NCI-H82 treated with DMSO at 0.1 percent for 48 hours (cell line): Measurements from ENCODE around the gene RALGAPB.
"Not testable (repeated sequence)": the region's sequence is repeated elsewhere in the genome, so short reads cannot be mapped to it uniquely, and the experiment has no call there.

Experiments used
- DNase-seq: peaks from one replicate; lab custom pipeline; 2025; ENCODE audit not compliant: unreplicated experiment; lab: John Stamatoyannopoulos, UW

The RALGAPB gene

DNA sequence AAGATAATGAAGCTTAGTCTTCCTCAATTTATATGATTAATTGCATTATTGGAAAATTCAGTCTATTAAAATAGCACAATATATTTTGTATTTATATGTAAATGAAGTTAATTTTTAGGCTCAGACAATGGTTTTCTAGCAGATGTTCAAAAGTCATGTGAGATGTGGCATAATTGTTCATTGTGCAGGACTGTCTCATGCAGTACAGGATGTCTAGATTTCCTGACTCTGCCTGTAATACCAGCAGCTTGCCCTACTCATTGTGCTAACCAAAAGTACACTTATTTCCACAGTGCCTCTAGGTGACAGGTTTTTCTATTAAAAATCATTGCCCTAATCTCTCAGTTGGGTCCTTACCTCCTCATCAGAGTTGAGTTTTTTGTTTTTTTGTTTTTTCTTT is 12.4 kb downstream of the RALGAPB start:
- DNase-seq = no peak

DNA sequence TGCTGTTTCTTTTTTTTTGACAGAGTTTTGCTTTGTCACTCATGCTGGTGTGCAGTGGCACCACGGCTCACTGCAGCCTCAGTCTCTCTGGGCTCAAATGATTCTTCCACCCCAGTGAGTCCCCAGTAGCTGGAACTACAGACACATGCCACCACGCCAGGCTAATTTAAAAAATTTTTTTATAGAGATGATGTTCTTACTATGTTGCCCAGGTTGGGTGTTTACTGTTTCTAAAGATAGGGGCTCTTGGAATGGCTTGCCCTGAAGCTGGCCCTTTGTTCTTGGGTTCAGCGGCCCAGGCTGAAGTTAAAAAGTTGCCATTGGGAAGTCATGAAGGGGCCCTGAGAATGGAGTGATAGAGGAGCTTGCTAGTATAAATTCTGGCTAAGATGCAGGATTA is 16.5 kb downstream of the RALGAPB start:
- DNase-seq = no peak

- DNase-seq = no peak
Observed at GRCh38 chr20:38497246-38497935, 24.7 kb downstream of the RALGAPB start.

GRCh38 chr20:38498909-38499308 is 26.3 kb downstream of the RALGAPB start:
- no peak for DNase-seq

DNA sequence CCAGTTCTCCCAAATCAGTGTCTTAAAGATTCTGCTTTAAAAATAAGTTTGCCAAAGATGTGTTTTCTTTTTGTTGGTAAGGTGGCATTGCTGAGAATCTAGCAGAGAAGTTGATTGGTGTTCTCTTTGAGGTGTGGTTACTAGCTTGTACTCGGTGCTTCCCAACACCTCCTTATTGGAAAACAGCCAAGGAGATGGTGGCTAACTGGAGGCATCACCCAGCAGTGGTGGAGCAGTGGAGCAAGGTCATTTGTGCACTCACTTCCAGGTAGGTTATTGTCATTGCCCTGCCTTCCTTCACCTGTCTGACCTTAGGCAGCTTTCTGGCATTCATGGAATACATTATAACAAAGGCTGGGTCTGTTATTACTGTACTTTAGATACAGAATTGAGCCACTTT is 26.7 kb downstream of the RALGAPB start:
- no peak for DNase-seq

GRCh38 chr20:38501858-38502436 is 29.3 kb downstream of the RALGAPB start:
- no peak for DNase-seq

GRCh38 chr20:38504368-38505090 is 31.9 kb downstream of the RALGAPB start:
- no peak for DNase-seq

GRCh38 chr20:38505091-38505455 is 32.4 kb downstream of the RALGAPB start:
- DNase-seq = no peak

- DNase-seq = not testable (repeated sequence)
Observed at GRCh38 chr20:38511726-38512125, 39.1 kb downstream of the RALGAPB start.

DNA sequence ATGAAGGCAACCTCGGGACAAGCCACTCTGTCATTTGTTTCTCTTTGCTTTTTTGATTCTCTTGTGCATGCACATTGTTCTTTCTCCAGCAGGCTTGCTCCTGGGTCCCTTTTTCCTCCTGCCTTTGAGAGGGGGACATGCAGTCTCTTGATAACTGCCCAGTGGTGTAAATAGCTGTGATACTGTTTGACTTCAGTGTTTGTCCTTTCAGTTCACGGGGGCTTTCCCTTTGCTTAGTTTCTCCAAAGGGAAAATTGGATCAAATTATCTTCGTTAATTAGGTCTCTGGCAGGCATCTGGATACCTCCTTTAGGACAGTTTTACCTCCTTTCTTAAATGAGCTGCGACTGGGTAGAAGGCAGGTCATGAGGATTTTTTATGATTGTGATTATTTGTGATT is 41.5 kb downstream of the RALGAPB start:
- no peak for DNase-seq

DNA sequence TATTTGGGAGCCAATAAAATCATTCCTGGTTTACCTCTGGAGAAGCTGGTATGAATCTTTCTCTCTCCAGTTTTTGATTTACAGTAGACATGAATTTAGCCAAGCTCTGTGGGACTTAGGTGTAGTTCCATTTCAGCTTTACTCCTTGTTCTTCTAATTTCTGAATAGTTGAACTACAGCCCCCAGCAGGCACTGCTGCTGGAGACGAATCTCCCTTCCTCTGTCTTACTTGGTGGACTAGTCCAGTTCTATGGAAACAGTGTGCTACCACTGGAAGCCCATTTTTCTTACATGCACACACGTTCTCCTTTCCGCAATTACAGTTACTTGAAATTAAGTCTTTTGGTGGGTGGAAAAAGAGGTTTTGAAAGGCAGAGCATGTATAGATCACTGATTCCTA is 42.3 kb downstream of the RALGAPB start:
- no peak for DNase-seq

DNA sequence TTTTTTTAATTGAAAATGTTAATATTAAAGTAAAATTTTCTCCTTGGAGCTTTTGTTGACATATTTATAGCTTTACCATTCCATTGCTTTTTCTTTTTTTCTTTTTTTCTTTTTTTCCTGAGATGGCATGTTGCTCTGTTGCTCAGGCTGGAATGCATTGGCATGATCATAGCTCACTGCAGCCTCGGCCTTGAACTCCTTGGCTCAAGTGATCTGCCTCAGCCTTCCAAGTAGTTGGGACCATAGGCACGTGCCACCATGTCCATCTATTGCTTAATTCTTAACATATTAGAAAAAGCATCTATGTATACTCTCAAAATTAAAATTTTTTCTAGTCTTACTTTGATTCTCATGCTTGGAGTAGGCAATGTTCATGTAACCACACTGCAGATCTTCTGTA is 43.0 kb downstream of the RALGAPB start:
- no peak for DNase-seq

- no peak for DNase-seq
Observed at GRCh38 chr20:38519426-38519825, 46.8 kb downstream of the RALGAPB start.

DNA sequence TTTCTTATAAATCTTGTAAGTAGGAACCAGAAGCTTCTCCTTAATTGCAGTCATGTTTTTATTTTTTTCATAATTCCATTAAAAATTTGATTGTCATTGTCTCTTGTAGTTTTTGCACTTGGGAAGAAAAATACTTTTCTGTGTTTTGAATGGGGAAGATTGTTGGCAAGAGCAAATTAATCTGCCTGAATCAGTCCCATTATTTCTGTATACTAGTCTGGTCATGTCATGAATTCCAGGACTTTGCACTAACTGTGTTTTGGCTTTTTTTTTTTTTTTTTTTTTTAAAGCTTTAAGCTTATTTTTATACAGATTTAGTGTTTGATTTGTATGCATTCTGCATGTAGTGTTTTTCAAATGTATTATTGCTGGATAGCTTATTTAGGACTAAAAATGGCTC is 47.6 kb downstream of the RALGAPB start:
- no peak for DNase-seq

DNA sequence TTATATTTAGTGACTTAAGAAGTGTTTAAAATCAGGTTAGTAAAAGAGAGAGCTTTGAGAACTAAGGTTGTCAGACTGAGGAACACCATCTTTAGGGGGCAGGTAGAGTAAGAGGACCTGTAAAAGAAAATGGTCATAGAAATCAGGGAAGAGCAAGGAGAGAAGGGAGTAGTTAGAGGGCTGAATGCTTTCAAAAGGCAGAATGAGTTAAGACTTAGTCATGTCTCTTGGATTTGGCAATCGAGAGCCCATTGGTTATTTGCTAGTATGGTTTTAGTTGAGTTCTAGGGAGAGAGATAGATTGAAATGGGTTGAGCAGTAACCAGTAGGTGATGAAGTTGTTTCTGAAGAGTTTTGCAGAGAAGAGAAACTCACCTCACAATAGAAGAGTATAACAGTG is 51.1 kb downstream of the RALGAPB start:
- DNase-seq = no peak

DNA sequence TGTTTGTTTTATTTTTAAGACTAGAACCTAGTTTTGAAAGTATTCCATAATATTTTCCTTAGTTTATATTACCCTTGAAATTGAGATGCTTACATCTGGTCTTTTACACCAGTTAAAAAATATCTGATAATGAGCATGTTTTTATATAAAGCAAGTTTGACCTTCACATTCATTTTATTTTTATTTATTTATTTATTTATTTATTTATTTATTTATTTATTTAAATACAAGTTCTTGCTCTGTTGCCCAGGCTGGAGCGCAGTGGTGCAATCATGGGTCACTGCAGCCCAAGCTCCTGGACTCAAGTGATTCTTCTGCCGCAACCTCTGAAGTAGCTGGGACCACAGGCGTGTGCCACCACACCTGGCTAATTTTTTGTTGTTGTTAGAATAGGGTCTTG is 55.5 kb downstream of the RALGAPB start:
- DNase-seq = no peak

- no peak for DNase-seq
Observed at GRCh38 chr20:38531021-38531420, 58.4 kb downstream of the RALGAPB start.

GRCh38 chr20:38534756-38535155 is 62.1 kb downstream of the RALGAPB start:
- no peak for DNase-seq

GRCh38 chr20:38536310-38536709 is 63.7 kb downstream of the RALGAPB start:
- no peak for DNase-seq

GRCh38 chr20:38537176-38537575 is 64.5 kb downstream of the RALGAPB start:
- no peak for DNase-seq

DNA sequence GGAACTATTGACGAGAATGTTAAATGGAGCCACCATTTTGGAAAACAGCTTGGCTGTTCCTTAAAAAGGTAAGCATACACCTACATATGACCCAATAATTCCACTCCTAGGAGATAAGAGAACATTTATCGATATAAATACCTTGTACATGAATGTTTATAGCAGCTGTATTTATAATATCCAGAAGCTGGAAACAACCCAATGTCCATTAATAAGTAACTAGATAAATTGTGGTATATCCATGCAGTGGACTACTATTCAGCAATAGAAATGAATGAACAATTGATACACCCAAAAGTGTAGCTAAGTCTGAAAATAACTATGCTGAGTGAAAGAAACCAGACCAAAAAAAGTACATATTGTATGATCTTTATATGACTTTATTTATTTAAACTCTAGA is 66.1 kb downstream of the RALGAPB start:
- no peak for DNase-seq
